Esophagus squamous epithelium (tissue), 4 donors: ENCODE data around the gene CELSR1.

Source experiments
- CTCF ChIP-seq, 6 experiments: fragments of 450-650 bp in 4 of 6; fragments of 200-600 bp in 2 of 6; sonication (generic) in 2 of 6; IDR thresholded peaks; one replicate each; pipeline ENCODE4 v1.5.1; 2016 to 2019; ENCODE audit warnings: antibody characterized with exemption in 6 of 6, mild to moderate bottlenecking in 4 of 6, moderate library complexity in 4 of 6
- POLR2A ChIP-seq, 4 donors: fragments of 450-650 bp; IDR thresholded peaks; one replicate each; pipeline ENCODE4 v1.6.1; 2017; ENCODE audit warnings: antibody characterized with exemption in 4 of 4, mild to moderate bottlenecking in 4 of 4, moderate library complexity in 3 of 4

GRCh38 chr22:46393873-46394272 lies 143.5 kb downstream of the CELSR1 start:
- TF ChIP-seq CTCF (IDR thresholded peaks at IDR 0.05): no peak
- TF ChIP-seq POLR2A (IDR thresholded peaks at IDR 0.05): no peak
